CD14-positive monocyte (primary cell): Measurements from ENCODE around the gene ZNF789. TPM values are rescaled to one million over a fixed set of nuclear protein-coding genes. Genes with fewer than 3 reads are reported as not detected.

ENCODE experiments used
- DNase-seq, 3 donors: peaks; one replicate each; pipeline ENCODE4 v3.0.0-alpha.2; 2011 to 2022
- H2AFZ ChIP-seq: 2 replicates; pipeline ENCODE4 v1.6.0; 2012; ENCODE audit warnings: mild to moderate bottlenecking, low read depth, low read length, inconsistent platforms; ENCODE audit not compliant: insufficient read depth, poor library complexity, severe bottlenecking
- H3K27ac ChIP-seq, 2 donors: 1 replicate in 1 of 2; 2 replicates in 1 of 2; pipeline ENCODE4 v1.5.1; 2012 to 2013; ENCODE audit warnings: low read length in 2 of 2, control low read depth in 1 of 2, inconsistent platforms in 1 of 2, low read depth in 1 of 2, mild to moderate bottlenecking in 1 of 2
- H3K27me3 ChIP-seq, 2 donors: one replicate each; pipeline versions ENCODE4 v1.6.0 to v1.6.1; 2011 to 2013; ENCODE audit warnings: low read length in 2 of 2; ENCODE audit not compliant: control insufficient read depth in 2 of 2, insufficient read depth in 2 of 2
- H3K36me3 ChIP-seq, 2 donors: replicated peaks in 1 of 2; 1 replicate in 1 of 2; 2 replicates in 1 of 2; pipeline versions ENCODE4 v1.5.1 to v1.6.1; 2012 to 2013; ENCODE audit warnings: low read length in 2 of 2, control low read depth in 1 of 2, inconsistent platforms in 1 of 2, mild to moderate bottlenecking in 1 of 2; ENCODE audit not compliant: insufficient read depth in 2 of 2, control insufficient read depth in 1 of 2
- H3K4me1 ChIP-seq, 2 donors: 1 replicate in 1 of 2; 2 replicates in 1 of 2; pipeline versions ENCODE4 v1.5.1 to v1.6.1; 2012 to 2013; ENCODE audit warnings: low read length in 2 of 2, control low read depth in 1 of 2, inconsistent platforms in 1 of 2, mild to moderate bottlenecking in 1 of 2, moderate library complexity in 1 of 2; ENCODE audit not compliant: insufficient read depth in 2 of 2, control insufficient read depth in 1 of 2
- H3K4me2 ChIP-seq: replicated peaks from 2 replicates; pipeline ENCODE3; 2012; ENCODE audit warnings: low read length, moderate library complexity, mild to moderate bottlenecking; ENCODE audit not compliant: poor library complexity, severe bottlenecking; ENCODE audit errors: extremely low read depth
- H3K4me3 ChIP-seq, 3 experiments: fragments of 200-600 bp in 1 of 3; sonication (generic) in 1 of 3; replicated peaks in 1 of 3; 1 replicate in 2 of 3; 2 replicates in 1 of 3; pipeline ENCODE4 v1.5.1; 2011 to 2013; ENCODE audit warnings: low read length in 3 of 3, mild to moderate bottlenecking in 3 of 3, control low read depth in 2 of 3, low read depth in 2 of 3, inconsistent platforms in 1 of 3, moderate library complexity in 1 of 3
- H3K79me2 ChIP-seq: 2 replicates; pipeline ENCODE4 v1.6.0; 2012; ENCODE audit warnings: mild to moderate bottlenecking, control low read depth, inconsistent platforms, low read length, moderate library complexity; ENCODE audit not compliant: insufficient read depth
- H3K9ac ChIP-seq: 2 replicates; pipeline ENCODE4 v1.6.0; 2017; ENCODE audit warnings: low read length, mild to moderate bottlenecking; ENCODE audit not compliant: insufficient read depth, poor library complexity, severe bottlenecking
- H3K9me3 ChIP-seq, 2 donors: replicated peaks in 1 of 2; 1 replicate in 1 of 2; 2 replicates in 1 of 2; pipeline versions ENCODE4 v1.5.1 to v1.6.1; 2012 to 2013; ENCODE audit warnings: low read length in 2 of 2, control low read depth in 1 of 2; ENCODE audit not compliant: control insufficient read depth in 1 of 2, insufficient read depth in 1 of 2
- H4K20me1 ChIP-seq: 2 replicates; pipeline ENCODE4 v1.6.0; 2012; ENCODE audit warnings: mild to moderate bottlenecking, low read length, control low read depth, moderate library complexity; ENCODE audit not compliant: insufficient read depth
- H3K27ac Mint-ChIP-seq, 7 donors: one replicate each; pipeline ENCODE4 v1.8.0; 2020; ENCODE audit warnings: mild to moderate bottlenecking in 7 of 7, mixed read lengths in 7 of 7, moderate library complexity in 6 of 7, inconsistent platforms in 2 of 7
- H3K27me3 Mint-ChIP-seq, 3 donors: one replicate each; pipeline ENCODE4 v1.8.0; 2021 to 2022; ENCODE audit warnings: low read depth in 3 of 3, mild to moderate bottlenecking in 3 of 3, mixed read lengths in 3 of 3, moderate library complexity in 3 of 3, inconsistent platforms in 1 of 3
- H3K36me3 Mint-ChIP-seq, 2 donors: one replicate each; pipeline ENCODE4 v1.8.0; 2020; ENCODE audit warnings: mixed read lengths in 2 of 2, inconsistent platforms in 1 of 2, mild to moderate bottlenecking in 1 of 2
- H3K4me1 Mint-ChIP-seq: one replicate; pipeline ENCODE4 v1.8.0; 2020; ENCODE audit warnings: mild to moderate bottlenecking, mixed read lengths
- H3K4me3 Mint-ChIP-seq, 2 donors: one replicate each; pipeline ENCODE4 v1.8.0; 2020; ENCODE audit warnings: mild to moderate bottlenecking in 2 of 2, mixed read lengths in 2 of 2, moderate library complexity in 1 of 2
- H3K9me3 Mint-ChIP-seq, 7 donors: one replicate each; pipeline ENCODE4 v1.8.0; 2020 to 2022; ENCODE audit warnings: mixed read lengths in 7 of 7, mild to moderate bottlenecking in 6 of 7, moderate library complexity in 6 of 7, inconsistent platforms in 2 of 7
- CTCF ChIP-seq: fragments of 200-600 bp; IDR thresholded peaks from one replicate; pipeline ENCODE4 v1.8.0; 2022; ENCODE audit warnings: antibody characterized with exemption, mild to moderate bottlenecking
- WGBS: methylation state at CpG from one replicate; pipeline ENCODE4 v1.1.5; 2013; ENCODE audit warnings: missing lambda C conversion rate; ENCODE audit not compliant: insufficient coverage; 5-methylcytosine and 5-hydroxymethylcytosine counted together
- intact Hi-C, 2 donors: fragments of 100-400 bp; cut with micrococcal nuclease; formaldehyde crosslinking; loops; one replicate each; pipeline versions ENCODE4 v1.15.0 to v1.15.1; 2023
- polyA plus RNA-seq, 3 donors: library from polyadenylated mRNA; depleted of rRNA in 1 of 3; unstranded in 2 of 3; stranded (reverse) in 1 of 3; fragments of 300-500 nt in 2 of 3; fragments of >200 nt in 1 of 3; fragmentation: Illumina TruSeq in 2 of 3; gene quantifications; 1 replicate in 2 of 3; 2 replicates in 1 of 3; pipeline ENCODE4 v1.2.3, GENCODE V29; 2012 to 2021

Gene ZNF789
- polyA plus RNA-seq, 3 donors, result 1.8 to 10.4 (median 2.5) TPM

GRCh38 chr7:99490878-99491277, 18.2 kb downstream of the ZNF789 start:
- H3K27ac ChIP-seq, result no peak overlapping the region
- intact Hi-C loops, result no loop called here
- peaks cover 14 to 28% (median 25%) of the 10 kb centered on the region in 7 donors for H3K9me3 Mint-ChIP-seq
- H3K4me1 ChIP-seq, result no peaks in the 10 kb centered on the region
- H3K9me3 ChIP-seq, result peaks cover 19 to 26% of the 10 kb centered on the region in 2 donors
- H3K4me3 Mint-ChIP-seq, result no peak overlapping the region
- no peaks in the 10 kb centered on the region for H3K4me1 Mint-ChIP-seq
- H3K36me3 ChIP-seq, result peaks cover 33 to 58% of the 10 kb centered on the region in 2 donors
- H4K20me1 ChIP-seq, result peaks cover 56% of the 10 kb centered on the region
- no peak overlapping the region for H2AFZ ChIP-seq
- no peak for DNase-seq
- 100% methylated on average over 1 of the region's 3 CpGs for WGBS
- no peak for TF ChIP-seq CTCF
- H3K36me3 Mint-ChIP-seq, result peaks cover 33 to 66% of the 10 kb centered on the region in 2 donors
- H3K79me2 ChIP-seq, result peaks cover 36% of the 10 kb centered on the region
- no peak overlapping the region for H3K4me2 ChIP-seq
- H3K27ac Mint-ChIP-seq, result peak overlapping the region in 2 of 7 donors; percentile 43 to 61
- no peaks in the 10 kb centered on the region for H3K27me3 Mint-ChIP-seq
- H3K4me3 ChIP-seq, result no peak overlapping the region
- H3K27me3 ChIP-seq, result no peaks in the 10 kb centered on the region
- H3K9ac ChIP-seq, result no peak overlapping the region

- H3K36me3 Mint-ChIP-seq, result peaks cover 42 to 75% of the 10 kb centered on the region in 2 donors
- H4K20me1 ChIP-seq, result peaks cover 82% of the 10 kb centered on the region
- H3K4me1 ChIP-seq, result peaks cover 14 to 15% of the 10 kb centered on the region in 2 donors
- H3K27me3 ChIP-seq, result no peaks in the 10 kb centered on the region
- H3K27me3 Mint-ChIP-seq, result no peaks in the 10 kb centered on the region
- H3K79me2 ChIP-seq, result peaks cover 66% of the 10 kb centered on the region
- H3K36me3 ChIP-seq, result peaks cover 47 to 64% of the 10 kb centered on the region in 2 donors
- H3K4me2 ChIP-seq, result no peak overlapping the region
- no peak overlapping the region for H3K4me3 ChIP-seq
- peaks cover 19 to 28% of the 10 kb centered on the region in 2 donors for H3K9me3 ChIP-seq
- DNase-seq, result no peak
- no CpG with 5 or more reads among the region's 6 CpGs for WGBS
- peaks cover 18 to 32% (median 25%) of the 10 kb centered on the region in 7 donors for H3K9me3 Mint-ChIP-seq
- H3K4me3 Mint-ChIP-seq, result no peak overlapping the region
- H3K9ac ChIP-seq, result no peak overlapping the region
- no peak overlapping the region for H3K27ac Mint-ChIP-seq
- no peak for TF ChIP-seq CTCF
- H3K4me1 Mint-ChIP-seq, result peaks cover 14% of the 10 kb centered on the region
- H2AFZ ChIP-seq, result no peak overlapping the region
- H3K27ac ChIP-seq, result no peak overlapping the region
- intact Hi-C loops, result no loop called here
These were observed 21.1 kb downstream of the ZNF789 start for GRCh38 chr7:99493823-99494222.
